H9 (cell line): ENCODE results near the gene SLCO3A1. TPM values are rescaled to one million over a fixed set of nuclear protein-coding genes. Genes with fewer than 3 reads are reported as not detected.

Experiments
- DNase-seq: peaks from one replicate; pipeline ENCODE4 v3.0.0-alpha.2; 2017
- H2AFZ ChIP-seq: one replicate; pipeline ENCODE4 v1.6.1; 2013; ENCODE audit warnings: mild to moderate bottlenecking, low read length, control low read depth, moderate library complexity
- H2AK5ac ChIP-seq: 2 replicates; pipeline ENCODE4 v1.6.1; 2013; ENCODE audit warnings: low read length, control low read depth, mixed read lengths; ENCODE audit not compliant: insufficient read length
- H2BK120ac ChIP-seq: one replicate; pipeline ENCODE4 v1.6.1; 2013; ENCODE audit warnings: low read depth, mild to moderate bottlenecking, low read length, control low read depth, inconsistent platforms; ENCODE audit not compliant: poor library complexity, severe bottlenecking
- H2BK12ac ChIP-seq: 2 replicates; pipeline ENCODE4 v1.6.1; 2013; ENCODE audit warnings: low read length, control low read depth, mixed read lengths, low read depth; ENCODE audit not compliant: insufficient read length
- H2BK15ac ChIP-seq: 2 replicates; pipeline ENCODE4 v1.6.1; 2013; ENCODE audit warnings: low read depth, low read length, control low read depth
- H2BK20ac ChIP-seq: one replicate; pipeline ENCODE4 v1.6.1; 2013; ENCODE audit warnings: low read depth, mild to moderate bottlenecking, low read length, control low read depth, inconsistent platforms; ENCODE audit not compliant: poor library complexity, severe bottlenecking
- H2BK5ac ChIP-seq: 2 replicates; pipeline ENCODE4 v1.6.1; 2013; ENCODE audit warnings: low read length, control low read depth, mixed read lengths; ENCODE audit not compliant: insufficient read length
- H3K14ac ChIP-seq: 2 replicates; pipeline ENCODE4 v1.6.1; 2013; ENCODE audit warnings: low read length, control low read depth; ENCODE audit not compliant: insufficient read depth
- H3K18ac ChIP-seq: 2 replicates; pipeline ENCODE4 v1.6.1; 2013; ENCODE audit warnings: low read depth, mild to moderate bottlenecking, mixed read lengths, low read length, control low read depth; ENCODE audit not compliant: insufficient read length
- H3K23ac ChIP-seq: 2 replicates; pipeline ENCODE4 v1.6.1; 2013; ENCODE audit warnings: low read length, control low read depth, mixed read lengths, low read depth; ENCODE audit not compliant: insufficient read length
- H3K23me2 ChIP-seq: 2 replicates; pipeline ENCODE4 v1.6.1; 2013; ENCODE audit warnings: low read depth, mild to moderate bottlenecking, mixed read lengths, low read length, control low read depth; ENCODE audit not compliant: insufficient read length, poor library complexity, severe bottlenecking
- H3K27ac ChIP-seq: 2 replicates; pipeline ENCODE4 v1.5.1; 2013; ENCODE audit warnings: low read length, control low read depth, mixed read lengths, low read depth; ENCODE audit not compliant: insufficient read length
- H3K27me3 ChIP-seq: 2 replicates; pipeline ENCODE4 v1.6.1; 2013; ENCODE audit warnings: low read length, control low read depth, inconsistent platforms; ENCODE audit not compliant: insufficient read depth
- H3K4ac ChIP-seq: 2 replicates; pipeline ENCODE4 v1.6.1; 2013; ENCODE audit warnings: low read depth, mild to moderate bottlenecking, control low read depth, inconsistent platforms, low read length, moderate library complexity
- H3K4me1 ChIP-seq: 2 replicates; pipeline ENCODE4 v1.6.1; 2013; ENCODE audit warnings: low read length, control low read depth, inconsistent platforms; ENCODE audit not compliant: insufficient read depth
- H3K4me2 ChIP-seq: 2 replicates; pipeline ENCODE4 v1.6.1; 2013; ENCODE audit warnings: low read length, control low read depth, mixed read lengths; ENCODE audit not compliant: insufficient read length, insufficient read depth
- H3K56ac ChIP-seq: 2 replicates; pipeline ENCODE4 v1.6.1; 2013; ENCODE audit warnings: low read depth, mild to moderate bottlenecking, mixed read lengths, low read length, control low read depth; ENCODE audit not compliant: insufficient read length
- H3K79me1 ChIP-seq: 2 replicates; pipeline ENCODE4 v1.6.1; 2013; ENCODE audit warnings: low read depth, mild to moderate bottlenecking, moderate library complexity, low read length, control low read depth, inconsistent platforms; ENCODE audit not compliant: insufficient read depth, poor library complexity, severe bottlenecking
- H3K79me2 ChIP-seq: 2 replicates; pipeline ENCODE4 v1.6.1; 2013; ENCODE audit warnings: low read length, control low read depth, inconsistent platforms; ENCODE audit not compliant: insufficient read depth
- H3K9ac ChIP-seq: 2 replicates; pipeline ENCODE4 v1.6.1; 2013; ENCODE audit warnings: low read length, control low read depth, mixed read lengths; ENCODE audit not compliant: insufficient read length; ENCODE audit errors: extremely low read depth
- H3K9me3 ChIP-seq: one replicate; pipeline ENCODE4 v1.6.1; 2013; ENCODE audit warnings: low read depth, low read length, inconsistent platforms; ENCODE audit not compliant: control insufficient read depth
- H3T11ph ChIP-seq: one replicate; pipeline ENCODE4 v1.6.1; 2013; ENCODE audit warnings: mild to moderate bottlenecking, low read length, control low read depth, inconsistent platforms
- H4K20me1 ChIP-seq: one replicate; pipeline ENCODE4 v1.6.1; 2013; ENCODE audit not compliant: control insufficient read depth, insufficient read length, insufficient read depth
- H4K5ac ChIP-seq: 2 replicates; pipeline ENCODE4 v1.6.1; 2013; ENCODE audit warnings: low read depth, mild to moderate bottlenecking, mixed read lengths, low read length, control low read depth; ENCODE audit not compliant: insufficient read length
- H4K8ac ChIP-seq: replicated peaks from 2 replicates; pipeline ENCODE4 v1.6.1; 2013; ENCODE audit warnings: low read length, control low read depth, mixed read lengths, low read depth; ENCODE audit not compliant: insufficient read length
- H4K91ac ChIP-seq: 2 replicates; pipeline ENCODE4 v1.6.1; 2013; ENCODE audit warnings: low read depth, mild to moderate bottlenecking, moderate library complexity, mixed read lengths, low read length, control low read depth; ENCODE audit not compliant: insufficient read length
- H3K27ac Mint-ChIP-seq, 3 experiments: 2 replicates in 2 of 3; 3 replicates in 1 of 3; pipeline ENCODE4 v1.8.0; 2020 to 2021; ENCODE audit warnings: mixed read lengths in 3 of 3, mild to moderate bottlenecking in 1 of 3, moderate library complexity in 1 of 3
- H3K27me3 Mint-ChIP-seq: 2 replicates; pipeline ENCODE4 v1.8.0; 2021; ENCODE audit warnings: low read depth, mild to moderate bottlenecking, moderate library complexity, mixed read lengths
- H3K36me3 Mint-ChIP-seq, 3 experiments: 2 replicates in 2 of 3; 3 replicates in 1 of 3; pipeline ENCODE4 v1.8.0; 2020 to 2021; ENCODE audit warnings: low read depth in 3 of 3, mixed read lengths in 3 of 3; ENCODE audit not compliant: insufficient read depth in 1 of 3
- H3K4me1 Mint-ChIP-seq, 2 experiments: 2 replicates each; pipeline ENCODE4 v1.8.0; 2020; ENCODE audit warnings: mixed read lengths in 2 of 2
- H3K4me3 Mint-ChIP-seq, 2 experiments: 2 replicates in 1 of 2; 3 replicates in 1 of 2; pipeline ENCODE4 v1.8.0; 2020 to 2021; ENCODE audit warnings: mild to moderate bottlenecking in 2 of 2, mixed read lengths in 2 of 2, moderate library complexity in 1 of 2
- H3K9me3 Mint-ChIP-seq, 2 experiments: 2 replicates in 1 of 2; 3 replicates in 1 of 2; pipeline ENCODE4 v1.8.0; 2020; ENCODE audit warnings: mild to moderate bottlenecking in 2 of 2, mixed read lengths in 2 of 2, moderate library complexity in 1 of 2
- WGBS: extraction: QIAGEN DNeasy Blood & Tissue Kit; methylation state at CpG from one replicate; pipeline ENCODE4 v1.1.7; 2013; ENCODE audit warnings: missing lambda C conversion rate, low lambda C conversion rate, mixed read lengths; ENCODE audit not compliant: insufficient read length; ENCODE audit errors: extremely low coverage; 5-methylcytosine and 5-hydroxymethylcytosine counted together
- total RNA-seq: library from RNA; stranded (reverse); gene quantifications from 2 replicates; pipeline ENCODE4 v1.2.1, GENCODE V29; 2021
- TF ChIP-seq, protein P1 (sequence below): fragments of 200-600 bp; sonication (generic); conservative IDR thresholded peaks from 3 replicates; pipeline ENCODE4 v1.8.0; 2021; ENCODE audit warnings: antibody characterized with exemption, mild to moderate bottlenecking

SLCO3A1 gene
- total RNA-seq, 1 experiment from 2014 or later = 9.4 TPM

- H3K56ac ChIP-seq = no peak overlapping the region
- no peak overlapping the region for H2BK15ac ChIP-seq
- no peak overlapping the region for H2AK5ac ChIP-seq
- no peak overlapping the region for H2BK120ac ChIP-seq
- WGBS = no CpG with 5 or more reads among the region's 2 CpGs
- H3K9ac ChIP-seq = no peak overlapping the region
- H3K27ac ChIP-seq = no peak overlapping the region
- Mint-ChIP-seq H3K9me3 (no peaks in the 10 kb centered on the region), H3K36me3 (no peaks in the 10 kb centered on the region; a peak in 1 of 7 replicates), H3K4me1 (peaks cover 18 to 19% of the 10 kb centered on the region in 2 experiments), H3K27ac (no peak overlapping the region), H3K27me3 (no peaks in the 10 kb centered on the region), H3K4me3 (no peak overlapping the region)
- no peak overlapping the region for H3K18ac ChIP-seq
- no peak overlapping the region for H2AFZ ChIP-seq
- no peak overlapping the region for H3K23ac ChIP-seq
- no peaks in the 10 kb centered on the region for H3K23me2 ChIP-seq
- no peak for DNase-seq
- H4K5ac ChIP-seq = no peak overlapping the region
- H4K20me1 ChIP-seq = no peaks in the 10 kb centered on the region
- H2BK12ac ChIP-seq = no peak overlapping the region
- H3K4me2 ChIP-seq = no peak overlapping the region
- H3T11ph ChIP-seq = no peak overlapping the region
- H3K4ac ChIP-seq = no peak overlapping the region
- H2BK5ac ChIP-seq = no peak overlapping the region
- no peaks in the 10 kb centered on the region for H3K27me3 ChIP-seq
- no peaks in the 10 kb centered on the region for H3K9me3 ChIP-seq
- H3K14ac ChIP-seq = no peak overlapping the region
- H3K4me1 ChIP-seq = no peaks in the 10 kb centered on the region
- H4K91ac ChIP-seq = no peak overlapping the region
- TF ChIP-seq, protein P1, sequence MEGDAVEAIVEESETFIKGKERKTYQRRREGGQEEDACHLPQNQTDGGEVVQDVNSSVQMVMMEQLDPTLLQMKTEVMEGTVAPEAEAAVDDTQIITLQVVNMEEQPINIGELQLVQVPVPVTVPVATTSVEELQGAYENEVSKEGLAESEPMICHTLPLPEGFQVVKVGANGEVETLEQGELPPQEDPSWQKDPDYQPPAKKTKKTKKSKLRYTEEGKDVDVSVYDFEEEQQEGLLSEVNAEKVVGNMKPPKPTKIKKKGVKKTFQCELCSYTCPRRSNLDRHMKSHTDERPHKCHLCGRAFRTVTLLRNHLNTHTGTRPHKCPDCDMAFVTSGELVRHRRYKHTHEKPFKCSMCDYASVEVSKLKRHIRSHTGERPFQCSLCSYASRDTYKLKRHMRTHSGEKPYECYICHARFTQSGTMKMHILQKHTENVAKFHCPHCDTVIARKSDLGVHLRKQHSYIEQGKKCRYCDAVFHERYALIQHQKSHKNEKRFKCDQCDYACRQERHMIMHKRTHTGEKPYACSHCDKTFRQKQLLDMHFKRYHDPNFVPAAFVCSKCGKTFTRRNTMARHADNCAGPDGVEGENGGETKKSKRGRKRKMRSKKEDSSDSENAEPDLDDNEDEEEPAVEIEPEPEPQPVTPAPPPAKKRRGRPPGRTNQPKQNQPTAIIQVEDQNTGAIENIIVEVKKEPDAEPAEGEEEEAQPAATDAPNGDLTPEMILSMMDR = no peak
- no peaks in the 10 kb centered on the region for H3K79me1 ChIP-seq
- no peak overlapping the region for H4K8ac ChIP-seq
- no peak overlapping the region for H2BK20ac ChIP-seq
- H3K79me2 ChIP-seq = no peaks in the 10 kb centered on the region
Measured at GRCh38 chr15:92087211-92087610, 233.7 kb downstream of the SLCO3A1 start.
